ENCODE data around the gene UBA3. TPM values are rescaled to one million over a fixed set of nuclear protein-coding genes. Genes with fewer than 3 reads are reported as not detected.
A peak's percentile ranks its signal among the peaks of the same experiment; 100 is the strongest.

The UBA3 gene
- total and polyA plus RNA-seq, 2 of the 13 experiments (the other 11 are each of a cell fraction or from before 2014, with no cell fraction given) = 40.7 to 49.0 TPM

DNA sequence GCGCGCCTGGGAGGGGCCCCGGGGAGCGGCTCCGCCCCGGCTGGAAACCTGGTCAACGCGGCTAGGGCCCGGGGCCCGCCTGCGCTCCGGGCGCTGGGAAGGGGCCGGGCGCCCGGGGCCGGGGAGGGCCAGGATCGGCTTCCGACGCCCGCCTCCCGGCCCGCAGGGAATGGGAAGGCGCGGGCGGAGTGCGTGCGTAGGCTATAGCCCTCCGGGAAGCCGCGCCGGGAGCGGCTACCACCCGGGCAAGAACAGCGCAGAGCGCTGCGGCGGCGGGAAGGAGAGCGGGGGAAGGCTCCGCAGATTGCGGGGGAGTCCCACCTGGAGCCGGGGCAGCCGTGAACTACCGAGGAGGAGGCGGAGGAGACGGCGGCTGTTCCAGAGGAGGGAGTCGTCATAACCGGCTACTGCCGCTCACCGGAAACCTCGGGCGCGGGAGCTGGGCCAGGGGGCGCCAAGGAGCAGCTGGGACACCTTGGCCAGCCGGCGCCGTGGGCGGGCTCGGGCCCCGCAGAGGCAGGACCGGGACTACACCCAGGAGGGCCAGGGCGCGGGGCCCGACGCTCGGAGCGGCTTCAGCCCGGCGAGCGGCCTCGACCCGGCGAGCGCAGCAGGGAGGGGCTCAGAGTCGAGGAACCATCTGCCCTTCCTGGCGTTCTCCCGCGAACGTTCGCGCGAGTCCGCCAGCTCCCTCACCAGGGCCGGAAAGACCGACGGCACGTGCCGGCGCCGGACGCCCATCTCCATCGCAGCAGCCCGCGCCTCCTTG, 66.7 kb downstream of the UBA3 start, which contains the start of gene EOGT (continued):
- 0 out of 2 replicates have a peak, but pooled peaks have one; percentile 14 for TF ChIP-seq KLF15 (CRISPR knock-in tag; IDR thresholded peaks at IDR 0.05; ENCODE audit: borderline replicate concordance)
- TF ChIP-seq RARA (CRISPR knock-in tag; IDR thresholded peaks at IDR 0.05) = peak; percentile 17; the same call in 1 of the 2 replicates
- no peak for TF ChIP-seq BRD4 (CRISPR knock-in tag; IDR thresholded peaks at IDR 0.05)
- TF ChIP-seq NKX3-1 (CRISPR knock-in tag; IDR thresholded peaks at IDR 0.05) = peak; percentile 82; the same call in 1 of the 2 replicates
- TF ChIP-seq HCFC1 (IDR thresholded peaks at IDR 0.05; ENCODE audit: low read depth, low read length) = no peak
- TF ChIP-seq U2AF2 (IDR thresholded peaks at IDR 0.05; ENCODE audit: low read depth, low read length) = no peak
- no peak for TF ChIP-seq ZNF652 (CRISPR knock-in tag; IDR thresholded peaks at IDR 0.05; ENCODE audit: borderline replicate concordance, low read depth)
- TF ChIP-seq, protein P1, sequence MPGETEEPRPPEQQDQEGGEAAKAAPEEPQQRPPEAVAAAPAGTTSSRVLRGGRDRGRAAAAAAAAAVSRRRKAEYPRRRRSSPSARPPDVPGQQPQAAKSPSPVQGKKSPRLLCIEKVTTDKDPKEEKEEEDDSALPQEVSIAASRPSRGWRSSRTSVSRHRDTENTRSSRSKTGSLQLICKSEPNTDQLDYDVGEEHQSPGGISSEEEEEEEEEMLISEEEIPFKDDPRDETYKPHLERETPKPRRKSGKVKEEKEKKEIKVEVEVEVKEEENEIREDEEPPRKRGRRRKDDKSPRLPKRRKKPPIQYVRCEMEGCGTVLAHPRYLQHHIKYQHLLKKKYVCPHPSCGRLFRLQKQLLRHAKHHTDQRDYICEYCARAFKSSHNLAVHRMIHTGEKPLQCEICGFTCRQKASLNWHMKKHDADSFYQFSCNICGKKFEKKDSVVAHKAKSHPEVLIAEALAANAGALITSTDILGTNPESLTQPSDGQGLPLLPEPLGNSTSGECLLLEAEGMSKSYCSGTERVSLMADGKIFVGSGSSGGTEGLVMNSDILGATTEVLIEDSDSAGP (CRISPR knock-in tag; IDR thresholded peaks at IDR 0.05; ENCODE audit: borderline replicate concordance) = peak; percentile 93
- TF ChIP-seq, protein P2, sequence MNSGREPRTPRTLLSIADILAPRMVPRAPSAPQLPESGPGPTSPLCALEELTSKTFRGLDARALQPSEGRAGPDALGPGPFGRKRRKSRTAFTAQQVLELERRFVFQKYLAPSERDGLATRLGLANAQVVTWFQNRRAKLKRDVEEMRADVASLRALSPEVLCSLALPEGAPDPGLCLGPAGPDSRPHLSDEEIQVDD (CRISPR knock-in tag; IDR thresholded peaks at IDR 0.05; ENCODE audit: borderline replicate concordance) = no peak
- no peak for TF ChIP-seq ZNF335 (CRISPR knock-in tag; IDR thresholded peaks at IDR 0.05)
- TF ChIP-seq, protein P3, sequence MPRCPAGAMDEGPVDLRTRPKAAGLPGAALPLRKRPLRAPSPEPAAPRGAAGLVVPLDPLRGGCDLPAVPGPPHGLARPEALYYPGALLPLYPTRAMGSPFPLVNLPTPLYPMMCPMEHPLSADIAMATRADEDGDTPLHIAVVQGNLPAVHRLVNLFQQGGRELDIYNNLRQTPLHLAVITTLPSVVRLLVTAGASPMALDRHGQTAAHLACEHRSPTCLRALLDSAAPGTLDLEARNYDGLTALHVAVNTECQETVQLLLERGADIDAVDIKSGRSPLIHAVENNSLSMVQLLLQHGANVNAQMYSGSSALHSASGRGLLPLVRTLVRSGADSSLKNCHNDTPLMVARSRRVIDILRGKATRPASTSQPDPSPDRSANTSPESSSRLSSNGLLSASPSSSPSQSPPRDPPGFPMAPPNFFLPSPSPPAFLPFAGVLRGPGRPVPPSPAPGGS (CRISPR knock-in tag; IDR thresholded peaks at IDR 0.05) = peak; percentile 50; the same call in 1 of the 2 replicates
- peak; percentile 13; the same call in 1 of the 2 replicates for TF ChIP-seq MIER3 (CRISPR knock-in tag; IDR thresholded peaks at IDR 0.05; ENCODE audit: borderline replicate concordance)
- TF ChIP-seq MYC (CRISPR knock-in tag; IDR thresholded peaks at IDR 0.05; ENCODE audit: borderline replicate concordance) = peak; percentile 83; the same call in 1 of the 2 replicates
- TF ChIP-seq ZNF672 (CRISPR knock-in tag; IDR thresholded peaks at IDR 0.05) = no peak
- TF ChIP-seq KDM6A (CRISPR knock-in tag; IDR thresholded peaks at IDR 0.05; ENCODE audit: low read depth) = no peak
- TF ChIP-seq RFXANK (CRISPR knock-in tag; IDR thresholded peaks at IDR 0.05) = no peak
- peak; percentile 40; the same call in 1 of the 2 replicates for TF ChIP-seq ZNF713 (CRISPR knock-in tag; IDR thresholded peaks at IDR 0.05)
- TF ChIP-seq ZNF720 (CRISPR knock-in tag; IDR thresholded peaks at IDR 0.05) = no peak
- TF ChIP-seq, protein P4, sequence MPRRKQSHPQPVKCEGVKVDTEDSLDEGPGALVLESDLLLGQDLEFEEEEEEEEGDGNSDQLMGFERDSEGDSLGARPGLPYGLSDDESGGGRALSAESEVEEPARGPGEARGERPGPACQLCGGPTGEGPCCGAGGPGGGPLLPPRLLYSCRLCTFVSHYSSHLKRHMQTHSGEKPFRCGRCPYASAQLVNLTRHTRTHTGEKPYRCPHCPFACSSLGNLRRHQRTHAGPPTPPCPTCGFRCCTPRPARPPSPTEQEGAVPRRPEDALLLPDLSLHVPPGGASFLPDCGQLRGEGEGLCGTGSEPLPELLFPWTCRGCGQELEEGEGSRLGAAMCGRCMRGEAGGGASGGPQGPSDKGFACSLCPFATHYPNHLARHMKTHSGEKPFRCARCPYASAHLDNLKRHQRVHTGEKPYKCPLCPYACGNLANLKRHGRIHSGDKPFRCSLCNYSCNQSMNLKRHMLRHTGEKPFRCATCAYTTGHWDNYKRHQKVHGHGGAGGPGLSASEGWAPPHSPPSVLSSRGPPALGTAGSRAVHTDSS (CRISPR knock-in tag; conservative IDR thresholded peaks at IDR 0.05) = no peak
- peak; percentile 73 for TF ChIP-seq TAF1 (CRISPR knock-in tag; IDR thresholded peaks at IDR 0.05)
- TF ChIP-seq THAP11 (CRISPR knock-in tag; IDR thresholded peaks at IDR 0.05) = peak; percentile 69; the same call in 1 of the 2 replicates
- TF ChIP-seq, protein P5, sequence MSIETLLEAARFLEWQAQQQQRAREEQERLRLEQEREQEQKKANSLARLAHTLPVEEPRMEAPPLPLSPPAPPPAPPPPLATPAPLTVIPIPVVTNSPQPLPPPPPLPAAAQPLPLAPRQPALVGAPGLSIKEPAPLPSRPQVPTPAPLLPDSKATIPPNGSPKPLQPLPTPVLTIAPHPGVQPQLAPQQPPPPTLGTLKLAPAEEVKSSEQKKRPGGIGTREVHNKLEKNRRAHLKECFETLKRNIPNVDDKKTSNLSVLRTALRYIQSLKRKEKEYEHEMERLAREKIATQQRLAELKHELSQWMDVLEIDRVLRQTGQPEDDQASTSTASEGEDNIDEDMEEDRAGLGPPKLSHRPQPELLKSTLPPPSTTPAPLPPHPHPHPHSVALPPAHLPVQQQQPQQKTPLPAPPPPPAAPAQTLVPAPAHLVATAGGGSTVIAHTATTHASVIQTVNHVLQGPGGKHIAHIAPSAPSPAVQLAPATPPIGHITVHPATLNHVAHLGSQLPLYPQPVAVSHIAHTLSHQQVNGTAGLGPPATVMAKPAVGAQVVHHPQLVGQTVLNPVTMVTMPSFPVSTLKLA (IDR thresholded peaks at IDR 0.05) = no peak
- TF ChIP-seq FOXP1 (IDR thresholded peaks at IDR 0.05) = no peak
- no peak for TF ChIP-seq FOXP1 (CRISPR knock-in tag; IDR thresholded peaks at IDR 0.05)
- peak; percentile 60; the same call in 1 of the 2 replicates for TF ChIP-seq GLI4 (CRISPR knock-in tag; IDR thresholded peaks at IDR 0.05; ENCODE audit: borderline replicate concordance)
- peak; percentile 21; the same call in 1 of the 2 replicates for TF ChIP-seq NRL (CRISPR knock-in tag; IDR thresholded peaks at IDR 0.05; ENCODE audit: borderline replicate concordance)
